Measurements from ENCODE around the gene CFAP126. TPM values are rescaled to one million over a fixed set of nuclear protein-coding genes. Genes with fewer than 3 reads are reported as not detected.

The CFAP126 gene
- total and polyA plus RNA-seq, 2 of the 8 experiments (the other 6 are each of a cell fraction or from before 2014, with no cell fraction given), result not detected

- FAIRE-seq (no peak), DNase-seq (ENCODE audit: low read depth in 1 of 2, low spot score in 2 of 2) (no peak)
- Histone ChIP-seq H2BK120ac (replicated peaks; ENCODE audit: low read depth, low read length) (no peak overlapping the region), H3K18ac (ENCODE audit: extremely low read depth, low read length) (no peak overlapping the region), H4K20me1 (replicated peaks in 1 of 2; ENCODE audit: control insufficient read depth in 1 of 2, insufficient read depth in 2 of 2, low read length in 2 of 2) (no peaks in the 10 kb centered on the region), H2BK20ac (ENCODE audit: low read length) (no peak overlapping the region), H2AK5ac (ENCODE audit: low read depth, low read length) (no peak overlapping the region), H3K79me1 (ENCODE audit: low read depth, low read length) (no peaks in the 10 kb centered on the region), H3K4me2 (ENCODE audit: insufficient read depth in 1 of 2, low read depth in 2 of 2, low read length in 2 of 2) (no peak overlapping the region), H3K56ac (replicated peaks; ENCODE audit: insufficient read length, low read depth, low read length) (no peak overlapping the region), H3K23me2 (ENCODE audit: low read depth, low read length) (no peaks in the 10 kb centered on the region), H4K5ac (ENCODE audit: insufficient read length, low read depth, low read length) (no peak overlapping the region), H2AFZ (ENCODE audit: low read length) (no peak overlapping the region), H3K9ac (replicated peaks in 1 of 4; ENCODE audit: extremely low read depth in 1 of 4, low read depth in 3 of 4, low read length in 3 of 4) (no peak overlapping the region), H3K36me3 (ENCODE audit: control insufficient read depth in 2 of 4, insufficient read depth in 4 of 4, low read length in 3 of 4) (no peaks in the 10 kb centered on the region), H3K4ac (replicated peaks; ENCODE audit: insufficient read length, low read depth, low read length) (no peak overlapping the region), H3K4me3 (ENCODE audit: extremely low read depth in 1 of 4, insufficient read depth in 2 of 4, low read depth in 3 of 4, low read length in 4 of 4) (no peak overlapping the region), H2BK12ac (ENCODE audit: low read depth, low read length) (no peak overlapping the region), H3K79me2 (ENCODE audit: control insufficient read depth in 1 of 2, insufficient read depth in 2 of 2, low read length in 2 of 2) (no peaks in the 10 kb centered on the region), H3K4me1 (replicated peaks in 1 of 4; ENCODE audit: control insufficient read depth in 3 of 4, insufficient read depth in 4 of 4, low read length in 3 of 4) (no peaks in the 10 kb centered on the region), H3K27me3 (replicated peaks in 1 of 4; ENCODE audit: control insufficient read depth in 3 of 4, extremely low read depth in 1 of 4, insufficient read depth in 3 of 4, low read length in 3 of 4) (no peaks in the 10 kb centered on the region), H3K27ac (ENCODE audit: low read depth, low read length) (no peak overlapping the region), H3K14ac (ENCODE audit: insufficient read length) (no peak overlapping the region), H4K8ac (ENCODE audit: extremely low read depth, insufficient read depth, low read length) (no peak overlapping the region), H3K23ac (ENCODE audit: insufficient read length) (no peak overlapping the region), H2BK15ac (ENCODE audit: low read length) (no peak overlapping the region), H3K9me3 (ENCODE audit: insufficient read depth in 2 of 2, low read depth in 1 of 2, low read length in 1 of 2) (no peaks in the 10 kb centered on the region), H2BK5ac (ENCODE audit: low read depth, low read length) (no peak overlapping the region), H4K91ac (replicated peaks; ENCODE audit: insufficient read length, low read length) (no peak overlapping the region)
- 96% methylated on average over 4 of the region's 6 CpGs; no CpG with 5 or more reads in 1 of the 2 experiments for WGBS, 2 experiments (ENCODE audit: extremely low coverage in 1 of 2, insufficient coverage in 1 of 2, insufficient read length in 1 of 2, insufficient replicate concordance in 2 of 2, low coverage in 1 of 2, low lambda C conversion rate in 2 of 2, missing lambda C conversion rate in 1 of 2)
- no peak for TF ChIP-seq NRF1 (IDR thresholded peaks at IDR 0.05; ENCODE audit: low read depth, low read length)
- TF ChIP-seq BCL11A (IDR thresholded peaks at IDR 0.05; ENCODE audit: low read depth in 2 of 2, low read length in 2 of 2), result no peak
- TF ChIP-seq CEBPB (IDR thresholded peaks at IDR 0.05; ENCODE audit: low read depth, low read length), result no peak
- no peak for TF ChIP-seq USF2 (IDR thresholded peaks at IDR 0.05; ENCODE audit: low read length)
- no peak for TF ChIP-seq SIN3A (conservative IDR thresholded peaks at IDR 0.05 in 1 of 2, IDR thresholded peaks at IDR 0.05 in 1 of 2; ENCODE audit: low read depth in 1 of 2, low read length in 2 of 2)
- no peak for TF ChIP-seq E2F6 (IDR thresholded peaks at IDR 0.05)
- no peak for TF ChIP-seq SP4 (IDR thresholded peaks at IDR 0.05; ENCODE audit: low read length)
- no peak for TF ChIP-seq HDAC2 (IDR thresholded peaks at IDR 0.05; ENCODE audit: borderline replicate concordance in 1 of 2, low read depth in 2 of 2, low read length in 2 of 2)
- TF ChIP-seq ASH2L (IDR thresholded peaks at IDR 0.05; ENCODE audit: low read length), result no peak
- TF ChIP-seq POLR2A (IDR thresholded peaks at IDR 0.05; ENCODE audit: control extremely low read depth in 1 of 2, low read depth in 2 of 2, low read length in 2 of 2), result no peak
- no peak for TF ChIP-seq GABPA (IDR thresholded peaks at IDR 0.05; ENCODE audit: borderline replicate concordance, insufficient read depth, low read length)
- no peak for TF ChIP-seq SP1 (IDR thresholded peaks at IDR 0.05; ENCODE audit: low read depth, low read length)
- ChIA-PET POLR2A (ENCODE audit: partially characterized antibody) (interaction anchor here (1.0 to 1.5 kb wide), 3 partner anchors 10 to 179 kb away, joined by 3 to 4 read pairs (median 3); partner anchors contain the start of genes NDUFS2 and TOMM40L), CTCF (ENCODE audit: partially characterized antibody) (interaction anchor here (0.7 to 10.4 kb wide), 53 partner anchors 12 to 386 kb away, joined by 3 to 137 read pairs (median 5); partner anchors contain the start of genes ADAMTS4, APOA2, CFAP126 and NDUFS2)
Observed at GRCh38 chr1:161381707-161382106, 14.0 kb upstream of the CFAP126 start.

Measured in H1 (cell line).